B cell (primary cell): ENCODE results near the gene MRTFA.
"Not testable (repeated sequence)": the region's sequence is repeated elsewhere in the genome, so short reads cannot be mapped to it uniquely, and the experiment has no call there.

Source experiments
- EZH2 ChIP-seq: IDR thresholded peaks from 2 replicates; pipeline ENCODE4 v1.6.1; 2012; ENCODE audit warnings: borderline replicate concordance, low read depth, mild to moderate bottlenecking, moderate library complexity, low read length; ENCODE audit not compliant: insufficient read depth, poor library complexity, severe bottlenecking
- TF ChIP-seq, protein P1 (sequence below): fragments of 200-600 bp; IDR thresholded peaks from one replicate; pipeline ENCODE4 v1.8.0; 2022; ENCODE audit warnings: antibody characterized with exemption, mild to moderate bottlenecking

DNA sequence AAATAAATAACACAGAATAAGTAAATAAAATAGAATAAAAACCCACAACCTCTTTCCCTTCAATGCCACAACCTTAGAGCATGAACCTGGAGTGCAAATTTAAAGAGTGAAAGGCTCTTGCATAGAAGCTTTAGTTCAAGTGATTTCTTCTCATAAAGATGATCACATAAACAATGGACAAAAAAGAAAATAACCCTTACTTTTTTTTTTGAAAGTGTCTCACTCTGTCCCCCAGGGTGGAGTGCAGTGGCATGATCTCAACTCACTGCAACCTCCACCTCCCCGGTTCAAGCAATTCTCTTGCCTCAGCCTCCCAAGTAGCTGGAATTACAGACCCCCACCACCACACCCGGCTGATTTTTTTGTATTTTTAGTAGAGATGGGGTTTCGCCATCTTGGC is 10.7 kb downstream of the MRTFA start:
- TF ChIP-seq, protein P1, sequence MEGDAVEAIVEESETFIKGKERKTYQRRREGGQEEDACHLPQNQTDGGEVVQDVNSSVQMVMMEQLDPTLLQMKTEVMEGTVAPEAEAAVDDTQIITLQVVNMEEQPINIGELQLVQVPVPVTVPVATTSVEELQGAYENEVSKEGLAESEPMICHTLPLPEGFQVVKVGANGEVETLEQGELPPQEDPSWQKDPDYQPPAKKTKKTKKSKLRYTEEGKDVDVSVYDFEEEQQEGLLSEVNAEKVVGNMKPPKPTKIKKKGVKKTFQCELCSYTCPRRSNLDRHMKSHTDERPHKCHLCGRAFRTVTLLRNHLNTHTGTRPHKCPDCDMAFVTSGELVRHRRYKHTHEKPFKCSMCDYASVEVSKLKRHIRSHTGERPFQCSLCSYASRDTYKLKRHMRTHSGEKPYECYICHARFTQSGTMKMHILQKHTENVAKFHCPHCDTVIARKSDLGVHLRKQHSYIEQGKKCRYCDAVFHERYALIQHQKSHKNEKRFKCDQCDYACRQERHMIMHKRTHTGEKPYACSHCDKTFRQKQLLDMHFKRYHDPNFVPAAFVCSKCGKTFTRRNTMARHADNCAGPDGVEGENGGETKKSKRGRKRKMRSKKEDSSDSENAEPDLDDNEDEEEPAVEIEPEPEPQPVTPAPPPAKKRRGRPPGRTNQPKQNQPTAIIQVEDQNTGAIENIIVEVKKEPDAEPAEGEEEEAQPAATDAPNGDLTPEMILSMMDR, result not testable (repeated sequence)
- TF ChIP-seq EZH2, result not testable (repeated sequence)
